Adrenal gland (tissue), 5 donors: Measurements from ENCODE around the gene ZKSCAN7.

Source experiments
- CTCF ChIP-seq, 6 experiments: fragments of 450-650 bp in 4 of 6; fragments of 200-600 bp in 2 of 6; sonication (generic) in 1 of 6; IDR thresholded peaks; 1 replicate in 5 of 6; 2 replicates in 1 of 6; pipeline versions ENCODE4 v1.5.1 to v1.8.0; 2016 to 2021; ENCODE audit warnings: antibody characterized with exemption in 6 of 6, mild to moderate bottlenecking in 2 of 6, moderate library complexity in 1 of 6
- POLR2A ChIP-seq, 2 donors: fragments of 450-650 bp; IDR thresholded peaks; one replicate each; pipeline ENCODE4 v1.6.1; 2017; ENCODE audit warnings: antibody characterized with exemption in 2 of 2, mild to moderate bottlenecking in 2 of 2, moderate library complexity in 1 of 2
- donor health status: DM: no; HTN: no; CAD: no.

- TF ChIP-seq CTCF (IDR thresholded peaks at IDR 0.05) (no peak), POLR2A (IDR thresholded peaks at IDR 0.05) (no peak)
Measured at GRCh38 chr3:44601749-44602148, 46.8 kb downstream of the ZKSCAN7 start.
